NCI-H345 treated with DMSO at 0.1 percent for 48 hours (cell line): ENCODE results near the gene SFSWAP.
"Not testable (repeated sequence)": the region's sequence is repeated elsewhere in the genome, so short reads cannot be mapped to it uniquely, and the experiment has no call there.

Source experiments
- DNase-seq: peaks from one replicate; lab custom pipeline; 2025; ENCODE audit not compliant: unreplicated experiment; lab: John Stamatoyannopoulos, UW

SFSWAP gene

GRCh38 chr12:131701705-131702572, 9.0 kb upstream of the SFSWAP start:
- DNase-seq: no peak

DNA sequence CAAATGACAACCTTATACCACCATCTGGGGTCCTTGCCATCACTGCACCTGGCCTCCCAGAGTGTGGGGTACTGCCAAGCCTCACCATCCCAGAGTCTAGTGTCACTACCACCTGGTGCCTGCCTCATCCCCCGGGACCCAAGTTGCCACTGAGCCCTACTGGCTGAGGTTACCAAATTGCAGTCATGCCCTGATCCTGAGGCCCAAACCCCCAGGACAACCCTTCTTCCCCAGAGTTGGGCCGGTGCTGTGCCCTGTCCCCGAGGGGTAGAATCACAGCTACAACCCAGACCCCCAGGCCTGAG, 8.4 kb upstream of the SFSWAP start:
- no peak for DNase-seq

GRCh38 chr12:131703161-131703560, 7.7 kb upstream of the SFSWAP start:
- no peak for DNase-seq

GRCh38 chr12:131704509-131704908, 6.4 kb upstream of the SFSWAP start:
- no peak for DNase-seq

DNA sequence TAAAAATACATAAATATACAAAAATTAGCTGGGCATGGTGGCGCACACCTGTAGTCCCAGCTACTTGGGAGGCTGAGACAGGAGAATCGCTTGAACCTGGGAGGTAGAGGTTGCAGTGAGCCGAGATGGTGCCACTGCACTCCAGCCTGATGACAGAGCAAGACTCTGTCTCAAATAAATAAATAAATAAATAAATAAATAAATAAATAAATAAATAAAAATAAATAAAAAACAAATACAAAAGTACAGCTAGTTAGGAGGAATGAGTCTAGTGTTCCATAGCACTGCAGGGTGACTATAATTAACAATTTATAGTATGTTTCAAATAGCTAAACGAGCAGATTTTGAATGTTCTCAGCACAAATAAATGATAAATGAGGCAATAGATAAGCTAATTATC, 4.2 kb upstream of the SFSWAP start:
- DNase-seq: not testable (repeated sequence)

DNA sequence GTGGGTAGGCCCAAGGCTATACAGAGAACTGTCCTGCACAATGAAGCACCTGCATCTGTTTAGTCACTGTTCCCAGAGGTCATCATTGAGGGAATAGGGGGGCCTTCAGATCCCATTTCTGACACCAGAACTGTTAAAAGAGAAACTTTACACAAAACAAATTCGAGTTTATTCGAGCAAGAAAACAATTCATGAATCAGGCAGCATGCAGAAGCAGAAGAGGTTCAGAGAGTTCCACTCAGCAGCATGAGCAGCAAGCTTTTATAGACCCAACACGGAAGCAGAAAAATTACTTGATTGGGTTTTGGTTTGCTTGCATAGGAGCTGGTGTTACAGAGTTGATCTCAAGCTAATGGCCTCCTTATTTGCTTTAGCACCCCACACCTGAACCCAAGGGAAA, 1.7 kb upstream of the SFSWAP start:
- DNase-seq: no peak

GRCh38 chr12:131711551-131712205, 788 bp downstream of the SFSWAP start:
- DNase-seq: no peak

DNA sequence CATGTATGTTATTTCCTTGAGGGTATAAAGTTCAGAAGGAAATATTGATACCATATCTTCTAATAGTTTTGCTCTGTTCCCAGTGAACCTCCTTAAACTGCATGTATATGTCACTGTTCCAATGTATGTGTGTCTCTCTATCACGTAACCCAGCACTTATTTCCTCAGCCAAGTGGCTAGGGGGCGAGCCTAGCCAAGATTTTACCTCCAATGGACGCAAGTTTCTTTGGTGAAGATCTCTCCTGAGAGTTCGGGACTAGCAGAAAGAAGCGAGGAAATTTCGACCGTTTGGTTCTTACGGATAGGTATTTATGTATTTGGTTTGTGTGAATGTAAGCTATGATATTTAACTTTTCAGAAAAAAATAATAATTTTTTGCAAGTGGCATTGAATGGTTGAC, 2.5 kb downstream of the SFSWAP start:
- no peak for DNase-seq

- DNase-seq: no peak
These were observed 3.9 kb downstream of the SFSWAP start for GRCh38 chr12:131714759-131715158.

DNA sequence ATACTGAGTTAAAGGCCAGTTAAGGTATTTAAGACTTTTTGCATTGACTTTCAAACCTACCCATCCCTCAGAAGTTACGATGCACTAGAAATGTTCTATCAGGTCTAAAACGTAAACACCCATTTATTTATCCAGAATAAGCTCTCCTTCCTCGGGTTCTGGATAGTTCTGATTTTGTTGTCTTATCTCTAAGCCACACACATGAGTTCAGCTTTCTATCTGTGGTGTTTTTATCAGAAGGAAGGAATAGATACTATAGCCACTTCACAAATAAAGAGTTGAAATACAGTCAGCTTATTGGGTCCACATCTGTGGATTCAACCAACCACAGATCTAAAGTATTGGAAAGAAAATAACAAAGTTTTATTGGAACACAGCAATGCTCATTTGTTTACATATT, 5.4 kb downstream of the SFSWAP start:
- no peak for DNase-seq

- no peak for DNase-seq
These were observed 9.4 kb downstream of the SFSWAP start for GRCh38 chr12:131720241-131720640.

DNA sequence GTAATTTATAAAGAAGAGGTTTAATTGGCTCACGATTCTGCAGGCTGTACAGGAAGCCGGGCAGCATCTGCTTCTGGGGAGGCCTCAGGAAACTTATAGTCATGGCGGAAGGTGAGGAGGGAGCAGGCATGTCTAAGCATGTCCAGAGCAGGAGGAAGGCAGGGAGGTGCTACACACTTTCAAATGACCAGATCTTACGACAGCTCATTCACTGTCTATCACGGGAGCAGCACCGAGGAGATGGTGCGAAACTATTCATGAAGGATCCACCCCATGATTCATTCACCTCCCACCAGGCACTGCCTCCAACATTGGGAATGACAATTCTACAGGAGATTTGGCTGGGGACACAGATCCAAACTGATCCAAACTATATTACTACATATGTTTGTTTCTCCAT, 10.0 kb downstream of the SFSWAP start:
- no peak for DNase-seq

- DNase-seq: no peak
These were observed 10.7 kb downstream of the SFSWAP start for GRCh38 chr12:131721548-131721947.

DNA sequence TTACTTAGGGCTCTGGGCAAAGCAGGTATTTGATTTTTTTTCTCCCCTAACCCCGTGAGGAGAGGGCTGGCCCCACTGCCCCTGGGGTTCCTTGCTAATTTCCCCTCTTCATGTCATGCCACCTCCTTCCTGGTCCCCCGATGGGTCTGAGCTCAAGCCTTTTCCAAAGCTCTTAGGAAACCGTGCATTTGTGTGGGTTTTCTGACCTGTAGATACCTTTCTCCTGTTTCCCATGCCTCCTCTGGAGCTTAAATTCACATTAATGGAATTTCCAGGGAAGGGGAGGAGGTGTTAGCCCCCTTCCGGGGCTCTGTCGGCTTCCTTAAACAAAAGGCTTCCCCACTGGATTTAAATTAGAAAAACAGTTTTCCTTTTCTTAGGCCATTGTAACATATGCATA, 12.6 kb downstream of the SFSWAP start:
- DNase-seq: no peak

DNA sequence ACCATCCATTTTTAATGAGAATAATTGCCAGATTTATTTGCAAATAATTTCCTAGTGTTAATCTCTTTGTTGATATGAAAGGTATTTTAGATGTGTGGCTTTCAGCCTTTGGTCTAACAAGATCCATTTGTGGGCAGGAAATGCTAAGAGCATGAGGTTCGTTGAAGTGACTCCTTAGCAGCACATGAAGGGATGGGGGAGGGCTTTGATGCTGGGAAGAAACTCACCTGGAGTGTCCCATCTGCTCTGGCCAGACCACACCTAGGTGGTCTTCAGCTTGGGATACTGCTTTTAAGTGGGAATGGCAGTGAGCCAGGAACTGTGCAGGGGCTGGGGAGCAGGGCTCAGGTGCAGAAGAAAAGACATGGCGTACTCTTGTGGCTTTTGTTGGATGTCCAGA, 13.6 kb downstream of the SFSWAP start:
- no peak for DNase-seq

- no peak for DNase-seq
These were observed 14.6 kb downstream of the SFSWAP start for GRCh38 chr12:131725503-131725902.

DNA sequence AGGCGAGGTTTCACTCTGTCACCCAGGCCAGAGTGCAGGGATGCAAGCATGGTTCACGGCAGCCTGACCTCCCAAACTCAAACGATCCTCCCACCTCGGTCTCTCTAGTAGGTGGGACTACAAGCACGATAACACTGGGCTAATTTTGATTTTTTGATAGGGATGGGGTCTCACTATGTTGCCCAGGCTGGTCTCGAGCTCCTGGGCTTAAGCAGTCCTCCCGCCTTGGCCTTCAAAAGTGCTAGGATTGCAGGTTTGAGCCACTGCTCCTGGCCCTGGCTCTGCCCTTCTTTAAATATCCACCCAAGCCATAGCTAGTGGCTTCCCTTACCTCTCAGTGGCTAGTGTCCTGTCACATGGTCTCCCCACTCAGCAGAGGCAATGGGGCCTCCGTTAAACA, 17.8 kb downstream of the SFSWAP start:
- DNase-seq: no peak

DNA sequence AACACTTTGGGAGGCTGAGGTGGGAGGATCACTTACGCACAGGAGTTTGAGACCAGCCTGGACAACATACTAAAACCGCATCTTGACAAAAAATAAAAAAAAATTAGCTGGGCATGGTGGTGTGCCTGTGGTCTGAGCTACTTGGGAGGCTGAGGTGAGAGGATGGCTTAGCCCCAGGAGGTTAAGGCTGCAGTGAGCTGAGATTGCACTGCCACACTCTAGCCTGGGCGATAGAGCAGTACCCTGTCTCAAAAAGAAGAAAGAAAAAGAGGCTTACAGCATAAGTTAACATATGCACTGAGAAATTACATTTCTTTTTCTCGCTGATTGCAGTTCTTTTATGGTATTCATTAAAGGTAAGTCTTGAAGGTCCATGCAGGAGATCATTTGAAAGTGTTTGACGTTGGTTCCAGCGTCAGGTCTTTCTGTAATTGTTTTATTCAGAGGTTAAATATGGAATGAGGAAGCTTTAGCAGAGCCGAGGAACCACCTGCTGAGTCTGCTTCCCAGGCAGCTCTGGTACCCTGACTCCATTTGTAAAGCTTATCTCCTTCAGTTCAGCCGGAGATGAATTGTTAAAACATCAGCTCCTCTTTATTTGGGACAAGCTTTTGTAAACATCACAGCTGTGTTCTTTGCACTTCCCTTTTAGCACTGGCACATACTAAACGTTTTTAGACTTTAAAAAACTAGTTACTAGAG, 18.5 kb downstream of the SFSWAP start:
- DNase-seq: no peak

GRCh38 chr12:131732996-131733615, 22.2 kb downstream of the SFSWAP start:
- DNase-seq: no peak

DNA sequence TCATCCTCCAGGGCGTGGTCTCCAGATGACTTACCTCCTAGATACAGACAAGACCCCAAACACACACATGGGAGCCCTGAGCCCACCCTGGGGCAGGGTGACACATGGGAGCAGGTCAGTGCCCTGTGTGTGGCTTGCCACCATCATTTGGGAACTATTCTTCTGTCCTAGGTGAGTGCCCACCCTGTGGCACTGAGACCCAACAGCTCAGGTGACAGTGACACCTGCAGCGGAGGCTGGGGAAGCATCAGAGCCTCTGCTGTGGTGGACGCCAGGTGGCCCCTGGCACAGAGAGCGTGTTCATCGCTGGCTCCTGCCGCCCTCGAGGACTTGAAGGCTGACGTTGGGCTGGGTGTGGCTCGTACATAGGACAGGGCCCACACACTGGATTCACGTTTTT, 23.0 kb downstream of the SFSWAP start:
- DNase-seq: no peak

- no peak for DNase-seq
These were observed 23.7 kb downstream of the SFSWAP start for GRCh38 chr12:131734336-131735152.
